GM18867 (cell line): ENCODE results near the gene HRH3.

Experiments
- ATAC-seq: cut with Tn5 transposase; IDR thresholded peaks from one replicate; pipeline ENCODE4 v1.9.1; 2021; ENCODE audit warnings: mild to moderate bottlenecking, moderate library complexity; ENCODE audit not compliant: unreplicated experiment

The HRH3 gene

GRCh38 chr20:62244644-62245108 lies 24.6 kb upstream of the HRH3 start:
- no peak for ATAC-seq

GRCh38 chr20:62243906-62244515 lies 23.9 kb upstream of the HRH3 start:
- ATAC-seq, result no peak

GRCh38 chr20:62243106-62243505 lies 23.0 kb upstream of the HRH3 start:
- no peak for ATAC-seq

- ATAC-seq, result no peak
Measured at GRCh38 chr20:62242176-62242575, 22.1 kb upstream of the HRH3 start.

GRCh38 chr20:62241506-62241905 lies 21.4 kb upstream of the HRH3 start:
- no peak for ATAC-seq

GRCh38 chr20:62240020-62240685 lies 20.1 kb upstream of the HRH3 start:
- ATAC-seq, result no peak

GRCh38 chr20:62239278-62239879 lies 19.3 kb upstream of the HRH3 start:
- no peak for ATAC-seq

GRCh38 chr20:62238569-62239277 lies 18.6 kb upstream of the HRH3 start:
- peak; percentile 3 for ATAC-seq

- peak; percentile 97 for ATAC-seq
Measured at GRCh38 chr20:62237801-62238568, 17.9 kb upstream of the HRH3 start, which contains the start of gene OSBPL2. OSBPL2 (plus strand) TSS chr20:62238521; CDS start chr20:62256185, 17,664 bp downstream.

GRCh38 chr20:62237514-62237800 lies 17.4 kb upstream of the HRH3 start:
- no peak for ATAC-seq

- ATAC-seq, result no peak
Measured at GRCh38 chr20:62236766-62237513, 16.9 kb upstream of the HRH3 start.

GRCh38 chr20:62236200-62236599 lies 16.1 kb upstream of the HRH3 start:
- ATAC-seq, result no peak

GRCh38 chr20:62235777-62236157 lies 15.7 kb upstream of the HRH3 start:
- ATAC-seq, result no peak

- no peak for ATAC-seq
Measured at GRCh38 chr20:62235001-62235776, 15.1 kb upstream of the HRH3 start.

GRCh38 chr20:62234339-62234738 lies 14.3 kb upstream of the HRH3 start:
- ATAC-seq, result no peak

GRCh38 chr20:62233684-62234083 lies 13.6 kb upstream of the HRH3 start:
- ATAC-seq, result no peak

- ATAC-seq, result no peak
Measured at GRCh38 chr20:62232770-62233645, 12.9 kb upstream of the HRH3 start.

GRCh38 chr20:62232194-62232593 lies 12.1 kb upstream of the HRH3 start:
- ATAC-seq, result no peak

GRCh38 chr20:62231292-62231691 lies 11.2 kb upstream of the HRH3 start:
- no peak for ATAC-seq
